HepG2 (cell line): ENCODE data around the gene TGFA. TPM values are rescaled to one million over a fixed set of nuclear protein-coding genes. Genes with fewer than 3 reads are reported as not detected.

Source experiments
- BRD4 ChIP-seq: sonication (generic); formaldehyde crosslinking; IDR thresholded peaks from 2 replicates; pipeline ENCODE4 v1.4.0; 2020; ENCODE audit warnings: missing genetic modification reagents
- CHD4 ChIP-seq: fragments of 200-600 bp; sonication (generic); IDR thresholded peaks from 2 replicates; pipeline ENCODE4 v1.7.0; 2017; ENCODE audit warnings: mild to moderate bottlenecking, low read length, borderline replicate concordance
- FOSL1 ChIP-seq: sonication (generic); formaldehyde crosslinking; IDR thresholded peaks from 2 replicates; pipeline ENCODE4 v1.9.0; 2021; ENCODE audit warnings: missing genetic modification reagents, borderline replicate concordance
- FOXC1 ChIP-seq: sonication (generic); formaldehyde crosslinking; IDR thresholded peaks from 2 replicates; pipeline ENCODE4 v1.8.0; 2022; ENCODE audit warnings: mild to moderate bottlenecking, missing genetic modification reagents, borderline replicate concordance
- GLI4 ChIP-seq: sonication (generic); formaldehyde crosslinking; IDR thresholded peaks from 2 replicates; pipeline ENCODE4 v1.5.1; 2020; ENCODE audit warnings: missing genetic modification reagents, mild to moderate bottlenecking, moderate library complexity, borderline replicate concordance
- GPBP1L1 ChIP-seq: sonication (generic); formaldehyde crosslinking; IDR thresholded peaks from 2 replicates; pipeline ENCODE4 v1.5.0; 2020; ENCODE audit warnings: mild to moderate bottlenecking, missing genetic modification reagents
- HHEX ChIP-seq: IDR thresholded peaks from 2 replicates; pipeline ENCODE4 v1.6.1; 2016; ENCODE audit warnings: control low read depth
- MAZ ChIP-seq, 2 experiments: sonication (generic) in 1 of 2; formaldehyde crosslinking in 1 of 2; IDR thresholded peaks; 2 replicates each; pipeline versions ENCODE4 v1.5.0 to v1.6.1; 2012 to 2020; ENCODE audit warnings: low read depth in 2 of 2, mild to moderate bottlenecking in 2 of 2, borderline replicate concordance in 1 of 2, improper control_type of control experiment in 1 of 2, low read length in 1 of 2, missing genetic modification reagents in 1 of 2, moderate library complexity in 1 of 2
- MED13 ChIP-seq: sonication (generic); formaldehyde crosslinking; IDR thresholded peaks from 2 replicates; pipeline ENCODE4 v1.5.0; 2020; ENCODE audit warnings: missing genetic modification reagents
- SMC3 ChIP-seq: IDR thresholded peaks from 2 replicates; pipeline ENCODE4 v1.6.1; 2011; ENCODE audit warnings: low read length, improper control_type of control experiment
- THAP7 ChIP-seq: sonication (generic); formaldehyde crosslinking; IDR thresholded peaks from 2 replicates; pipeline ENCODE4 v1.8.1; 2023; ENCODE audit warnings: mild to moderate bottlenecking, missing genetic modification reagents
- YY1 ChIP-seq: IDR thresholded peaks from 2 replicates; pipeline ENCODE4 v1.6.1; 2011; ENCODE audit warnings: low read length, low read depth, moderate library complexity, mild to moderate bottlenecking; ENCODE audit not compliant: insufficient read depth, insufficient replicate concordance
- ZBTB10 ChIP-seq: sonication (generic); formaldehyde crosslinking; IDR thresholded peaks from 2 replicates; pipeline ENCODE4 v1.4.0; 2020; ENCODE audit warnings: missing genetic modification reagents, borderline replicate concordance
- ZBTB4 ChIP-seq: sonication (generic); formaldehyde crosslinking; IDR thresholded peaks from 2 replicates; pipeline ENCODE4 v1.4.0; 2020; ENCODE audit warnings: missing genetic modification reagents, mild to moderate bottlenecking, borderline replicate concordance
- ZEB1 ChIP-seq: IDR thresholded peaks from 2 replicates; pipeline ENCODE4 v1.6.1; 2012; ENCODE audit warnings: mild to moderate bottlenecking, low read depth, inconsistent platforms; ENCODE audit not compliant: insufficient replicate concordance
- ZNF225 ChIP-seq: sonication (generic); formaldehyde crosslinking; IDR thresholded peaks from 2 replicates; pipeline ENCODE4 v1.4.0; 2020; ENCODE audit warnings: mild to moderate bottlenecking, missing genetic modification reagents
- ZNF567 ChIP-seq: sonication (generic); formaldehyde crosslinking; IDR thresholded peaks from 2 replicates; pipeline ENCODE4 v1.8.1; 2023; ENCODE audit warnings: mild to moderate bottlenecking, missing genetic modification reagents, borderline replicate concordance
- ZNF572 ChIP-seq: sonication (generic); formaldehyde crosslinking; IDR thresholded peaks from 2 replicates; pipeline ENCODE4 v1.5.1; 2020; ENCODE audit warnings: mild to moderate bottlenecking, missing genetic modification reagents
- ZSCAN21 ChIP-seq: sonication (generic); formaldehyde crosslinking; IDR thresholded peaks from 2 replicates; pipeline ENCODE4 v1.8.0; 2022; ENCODE audit warnings: mild to moderate bottlenecking, missing genetic modification reagents, moderate library complexity, borderline replicate concordance
- polyA plus RNA-seq, 8 experiments: library from polyadenylated mRNA; depleted of rRNA in 3 of 8; stranded (reverse) in 7 of 8; unstranded in 1 of 8; fragments of >200 nt; fragmentation: Illumina TruSeq in 4 of 8; extraction: Trizol in 4 of 8; gene quantifications; 2 replicates each; pipeline versions ENCODE4 v1.2.1 to v1.2.3, GENCODE V29; 2011 to 2016; ENCODE audit warnings: low read depth in 4 of 8, missing spikeins in 1 of 8, mixed read lengths in 1 of 8; ENCODE audit not compliant: insufficient read depth in 1 of 8
- total RNA-seq, 5 experiments: library from RNA; depleted of rRNA; stranded (reverse); fragments of >200 nt; fragmentation: Illumina TruSeq; extraction: Trizol; gene quantifications; 2 replicates each; pipeline ENCODE4 v1.2.3, GENCODE V29; 2016; ENCODE audit warnings: low read depth in 1 of 5

Gene TGFA
- total and polyA plus RNA-seq, 2 of the 13 experiments (the other 11 are each of a cell fraction or from before 2014, with no cell fraction given) = 7.8 to 15.3 TPM

GRCh38 chr2:70523996-70524965, 29.3 kb downstream of the TGFA start (continued):
- TF ChIP-seq ZBTB4 (CRISPR knock-in tag) = peak; percentile 72; the same call in 1 of the 2 replicates
- no peak for TF ChIP-seq GPBP1L1 (CRISPR knock-in tag)
- TF ChIP-seq THAP7 = no peak
- no peak for TF ChIP-seq MED13 (CRISPR knock-in tag)
- no peak for TF ChIP-seq ZNF567 (CRISPR knock-in tag)
- TF ChIP-seq ZSCAN21 (CRISPR knock-in tag) = no peak
- TF ChIP-seq ZNF225 (CRISPR knock-in tag) = 0 out of 2 replicates have a peak, but pooled peaks have one; percentile 50
- TF ChIP-seq SMC3 = no peak
- no peak for TF ChIP-seq ZBTB10 (CRISPR knock-in tag)
- no peak for TF ChIP-seq FOSL1 (CRISPR knock-in tag)
- TF ChIP-seq HHEX (CRISPR knock-in tag) = 0 out of 2 replicates have a peak, but pooled peaks have one; percentile 3
- TF ChIP-seq GLI4 (CRISPR knock-in tag) = no peak
- TF ChIP-seq YY1 = no peak
- TF ChIP-seq ZNF572 (CRISPR knock-in tag) = no peak
- 0 out of 2 replicates have a peak, but pooled peaks have one; percentile 6 for TF ChIP-seq CHD4
- no peak for TF ChIP-seq MAZ (IDR thresholded peaks at IDR 0.05; ENCODE audit: borderline replicate concordance, low read depth, low read length)
- no peak for TF ChIP-seq MAZ (CRISPR knock-in tag; IDR thresholded peaks at IDR 0.05; ENCODE audit: low read depth)
- no peak for TF ChIP-seq BRD4 (CRISPR knock-in tag)
- no peak for TF ChIP-seq FOXC1 (CRISPR knock-in tag)
- TF ChIP-seq ZEB1 = no peak
